Stimulated activated CD8-positive, alpha-beta memory T cell treated with anti-CD3 and anti-CD28 coated beads, Interleukin-7, amount 100 ng/mL, for 24 hours (primary cell): ENCODE results near the gene SKI.
"Not testable (repeated sequence)": the region's sequence is repeated elsewhere in the genome, so short reads cannot be mapped to it uniquely, and the experiment has no call there.

Source experiments
- DNase-seq: peaks from one replicate; pipeline ENCODE4 v3.0.0-alpha.2; 2020; ENCODE audit warnings: low read depth

Gene SKI

DNA sequence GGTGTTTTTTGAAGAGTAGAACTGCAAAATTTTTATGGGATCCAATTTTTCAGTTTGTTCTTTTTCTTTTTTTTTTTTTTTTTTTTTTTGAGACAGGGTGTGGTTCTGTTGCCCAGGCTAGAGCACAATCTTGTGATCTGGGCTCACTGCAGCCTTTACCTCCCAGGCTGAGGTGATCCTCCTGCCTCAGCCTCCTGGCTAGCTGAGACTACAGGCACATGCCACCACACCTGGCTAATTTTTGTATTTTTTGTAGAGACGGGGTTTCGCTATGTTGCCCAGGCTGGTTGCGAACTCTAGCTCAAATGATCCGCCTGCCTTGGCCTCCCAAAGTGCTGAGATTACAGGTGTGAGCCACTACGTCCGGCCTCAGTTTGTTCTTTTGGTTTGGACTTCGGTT, 32.4 kb downstream of the SKI start:
- not testable (repeated sequence) for DNase-seq

DNA sequence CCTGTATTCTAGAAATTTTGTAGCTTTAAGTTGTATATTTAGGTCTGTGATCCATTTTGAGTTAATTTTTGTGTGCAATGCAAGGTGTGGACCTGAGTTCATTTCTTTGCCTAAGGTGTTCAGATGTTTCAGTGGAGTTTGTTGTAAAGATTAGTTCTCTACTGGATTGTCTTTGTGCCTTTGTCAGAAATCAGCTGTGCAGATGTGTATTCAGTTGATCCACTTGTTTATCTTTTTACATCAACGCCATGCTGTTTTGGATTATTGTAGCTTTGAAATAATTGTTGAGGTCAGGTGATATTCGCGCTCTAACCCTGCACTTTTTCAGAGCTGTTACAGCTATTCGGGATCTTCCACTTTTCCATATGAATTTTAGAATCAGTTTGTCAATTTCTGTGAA, 32.8 kb downstream of the SKI start:
- no peak for DNase-seq

DNA sequence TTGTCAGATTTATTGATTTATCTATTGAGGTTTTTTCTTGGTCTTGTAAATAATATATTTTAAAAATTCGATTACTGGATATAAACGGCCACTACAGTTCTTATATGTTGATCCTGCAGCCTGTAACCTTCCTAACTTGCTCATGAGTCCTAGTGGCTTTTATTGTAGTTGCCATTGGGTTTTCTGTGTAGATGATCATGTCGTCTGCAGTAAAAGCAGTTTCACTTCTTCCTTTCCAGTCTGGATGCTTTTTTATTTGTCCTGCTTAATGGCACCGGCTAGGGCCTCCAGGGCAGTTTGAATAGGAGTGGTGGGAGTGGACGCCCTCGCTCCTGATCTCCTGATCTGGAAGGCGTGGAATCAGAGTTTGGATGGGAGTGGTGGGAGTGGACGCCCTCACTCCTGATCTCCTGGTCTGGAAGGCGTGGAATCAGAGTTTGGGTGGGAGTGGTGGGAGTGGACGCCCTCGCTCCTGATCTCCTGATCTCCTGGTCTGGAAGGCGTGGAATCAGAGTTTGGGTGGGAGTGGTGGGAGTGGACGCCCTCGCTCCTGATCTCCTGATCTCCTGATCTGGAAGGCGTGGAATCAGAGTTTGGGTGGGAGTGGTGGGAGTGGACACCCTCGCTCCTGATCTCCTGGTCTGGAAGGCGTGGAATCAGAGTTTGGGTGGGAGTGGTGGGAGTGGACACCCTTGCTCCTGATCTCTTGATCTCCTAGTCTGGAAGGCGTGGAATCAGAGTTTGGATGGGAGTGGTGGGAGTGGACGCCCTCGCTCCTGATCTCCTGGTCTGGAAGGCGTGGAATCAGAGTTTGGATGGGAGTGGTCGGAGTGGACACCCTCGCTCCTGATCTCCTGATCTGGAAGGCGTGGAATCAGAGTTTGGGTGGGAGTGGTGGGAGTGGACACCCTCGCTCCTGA, 33.6 kb downstream of the SKI start:
- not testable (repeated sequence) for DNase-seq

DNA sequence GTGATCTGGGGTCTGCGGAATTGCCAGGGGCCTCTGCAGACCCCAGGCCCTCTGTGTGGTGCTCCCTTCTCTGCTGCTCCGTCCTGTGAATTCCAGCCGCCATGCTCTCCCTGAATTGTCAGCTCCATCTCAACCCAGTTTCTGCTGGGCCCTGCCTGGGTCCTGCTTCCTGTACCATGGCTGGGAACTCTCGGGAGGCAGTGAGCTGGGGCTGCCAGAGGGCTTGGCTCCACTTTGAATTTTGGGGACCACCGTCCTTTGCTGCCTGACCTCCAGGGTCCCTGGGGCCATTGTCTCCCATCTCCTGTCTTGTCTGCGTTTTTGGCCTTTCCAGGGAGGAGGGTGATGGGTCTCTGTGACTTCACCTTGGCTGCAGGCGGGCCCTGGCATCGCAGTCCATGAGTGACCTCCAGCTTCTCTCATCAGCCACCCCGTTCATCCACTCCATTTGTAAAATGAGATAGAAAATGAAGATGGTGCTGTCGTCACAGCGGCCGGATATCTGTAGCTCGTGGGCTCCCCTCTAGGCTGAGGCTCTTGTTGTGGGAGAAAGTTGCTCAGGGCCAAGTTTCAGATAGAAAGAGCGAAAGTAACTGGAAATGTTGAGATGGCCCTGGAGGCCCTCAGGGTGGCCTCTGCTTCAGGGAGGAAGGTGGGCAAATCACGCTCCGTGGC, 38.3 kb downstream of the SKI start:
- DNase-seq: no peak

DNA sequence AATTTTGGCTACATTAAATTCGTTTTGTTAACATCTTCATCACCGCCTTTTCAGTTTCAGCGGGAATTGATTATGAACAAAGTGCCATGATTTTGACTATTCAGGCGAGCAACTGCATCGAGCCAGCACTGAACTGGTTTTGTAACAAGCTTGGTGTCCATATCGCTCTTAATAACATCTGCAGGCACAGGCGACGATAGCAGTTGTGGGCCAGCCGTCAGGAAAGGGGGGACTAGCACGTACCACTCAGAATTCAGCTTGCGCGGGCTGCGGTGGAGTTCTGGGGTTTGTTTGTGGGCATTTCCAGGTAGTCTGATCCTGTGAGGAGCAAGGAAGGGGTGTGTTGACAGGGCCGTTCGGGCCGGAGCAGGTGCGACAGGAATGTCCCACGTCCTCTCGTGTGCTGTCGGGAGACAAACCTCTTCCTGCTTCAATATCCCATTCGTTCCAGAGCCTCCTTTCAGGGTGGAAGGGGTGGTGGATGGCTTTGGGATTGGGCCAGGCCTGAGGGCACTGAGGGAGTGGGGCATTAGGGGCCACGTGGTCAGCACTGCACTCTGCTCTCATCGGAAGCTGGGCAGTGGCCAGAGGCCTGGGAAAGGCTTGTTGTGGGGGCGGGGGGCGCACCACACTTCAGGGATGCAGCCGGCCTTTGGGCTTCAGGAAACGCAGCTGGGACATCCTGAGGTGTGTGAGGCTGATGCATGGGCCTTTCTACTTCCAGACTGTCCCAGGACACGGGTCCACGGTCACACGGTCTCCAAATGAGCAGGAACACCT, 39.1 kb downstream of the SKI start:
- no peak for DNase-seq

DNA sequence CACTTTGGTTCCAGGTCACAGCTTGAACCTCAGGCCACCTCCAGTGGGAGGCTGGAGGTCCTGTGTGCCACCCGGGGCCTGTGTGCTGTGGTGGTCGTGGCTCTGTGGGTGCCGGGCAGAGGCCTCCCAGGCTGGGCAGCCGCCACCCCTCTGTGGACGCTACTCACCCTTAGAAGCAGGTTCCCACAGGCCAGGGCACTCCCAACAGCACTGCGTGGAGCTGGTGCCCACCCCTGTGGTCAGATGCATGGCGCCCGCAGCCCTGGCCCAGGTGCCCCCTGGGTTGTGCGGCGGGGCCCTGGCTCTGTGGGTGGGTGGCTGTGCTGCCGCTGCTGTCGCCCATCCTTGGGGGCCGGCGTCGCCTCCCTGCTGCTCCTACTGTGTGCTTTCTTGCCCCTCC, 39.7 kb downstream of the SKI start:
- DNase-seq: no peak

DNA sequence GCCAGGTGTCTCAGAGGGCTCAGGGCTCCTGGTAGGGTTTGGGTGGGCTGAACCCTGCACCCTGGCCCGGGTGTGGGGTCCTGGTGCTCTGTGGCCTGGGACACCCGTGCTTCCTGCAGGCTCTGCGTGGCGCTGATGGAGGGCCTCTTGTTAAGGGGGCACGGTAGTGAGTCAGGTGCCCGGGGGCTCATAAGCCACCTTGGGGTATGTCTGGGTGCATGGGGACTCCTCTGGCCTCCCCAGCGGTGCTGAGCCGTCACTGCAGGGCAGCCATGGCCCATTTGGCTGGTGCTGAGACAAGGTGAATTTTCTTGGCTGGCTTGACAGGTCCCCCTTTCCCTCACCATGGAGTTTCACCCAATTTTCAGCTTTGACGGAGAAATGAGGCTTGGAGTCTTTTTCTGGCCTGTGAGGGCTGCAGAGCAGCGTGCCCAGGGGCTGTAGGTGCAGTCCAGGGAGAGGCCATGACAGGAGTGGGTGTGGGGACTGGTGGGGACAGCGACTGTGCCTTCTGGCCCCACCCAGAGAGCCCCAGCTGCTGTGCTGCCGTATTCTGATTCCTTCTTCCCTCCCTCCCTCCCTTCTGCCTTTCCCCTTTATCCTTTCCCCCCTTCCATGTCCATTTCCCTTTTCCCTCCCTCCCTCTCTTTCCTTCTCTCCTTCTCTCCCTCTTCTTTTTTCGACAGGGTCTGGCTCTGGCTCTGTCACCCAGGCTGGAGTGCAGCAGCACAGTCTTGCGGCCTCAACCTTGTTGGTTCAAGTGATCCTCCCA, 40.4 kb downstream of the SKI start:
- DNase-seq: no peak

DNA sequence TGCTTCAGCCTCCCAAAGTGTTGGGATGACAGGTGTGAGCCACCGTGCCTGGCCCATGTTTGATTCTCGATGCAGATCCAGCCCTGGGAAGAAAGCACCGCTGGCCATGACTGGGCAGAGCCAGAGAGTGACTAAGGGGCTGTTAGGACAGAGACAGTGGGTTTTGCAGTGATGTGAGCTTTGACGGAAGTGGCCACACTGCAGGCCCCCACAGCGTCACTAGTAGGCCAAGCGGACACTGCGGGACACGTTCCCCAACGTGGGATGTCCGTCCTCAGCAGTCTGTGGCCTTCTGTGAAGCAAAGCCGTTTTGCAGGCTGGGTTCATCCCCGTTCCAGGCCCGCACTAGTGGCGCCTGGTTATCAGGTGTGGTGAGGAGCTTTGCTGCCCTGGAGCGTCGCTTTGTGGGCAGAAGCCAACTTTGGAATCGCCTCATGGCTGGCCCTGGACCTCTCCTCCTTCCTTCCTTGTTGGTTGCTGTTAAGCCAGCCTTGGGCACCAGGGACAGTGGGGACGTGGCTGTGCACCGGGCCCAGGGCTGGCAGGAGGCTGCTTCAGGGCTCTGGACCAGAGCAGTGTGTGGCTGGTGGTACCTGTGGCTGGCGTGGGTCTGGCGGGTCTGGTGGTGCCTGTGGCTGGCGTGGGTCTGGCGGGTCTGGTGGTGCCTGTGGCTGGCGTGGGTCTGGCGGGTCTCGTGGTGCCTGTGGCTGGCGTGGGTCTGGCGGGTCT, 41.2 kb downstream of the SKI start:
- no peak for DNase-seq

DNA sequence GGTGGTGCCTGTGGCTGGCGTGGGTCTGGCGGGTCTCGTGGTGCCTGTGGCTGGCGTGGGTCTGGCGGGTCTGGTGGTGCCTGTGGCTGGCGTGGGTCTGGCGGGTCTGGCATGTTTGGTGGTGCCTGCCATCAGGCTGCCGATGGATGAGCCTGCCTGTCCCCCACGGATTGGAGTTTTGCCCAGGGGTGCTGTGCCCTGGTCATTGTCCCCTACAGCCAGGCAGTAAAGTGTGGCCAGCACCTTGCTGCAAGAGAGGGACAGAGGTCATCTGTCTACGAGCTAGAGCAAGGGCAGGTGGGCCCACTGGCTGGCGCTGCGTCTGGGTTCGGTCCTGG, 41.8 kb downstream of the SKI start:
- no peak for DNase-seq

DNA sequence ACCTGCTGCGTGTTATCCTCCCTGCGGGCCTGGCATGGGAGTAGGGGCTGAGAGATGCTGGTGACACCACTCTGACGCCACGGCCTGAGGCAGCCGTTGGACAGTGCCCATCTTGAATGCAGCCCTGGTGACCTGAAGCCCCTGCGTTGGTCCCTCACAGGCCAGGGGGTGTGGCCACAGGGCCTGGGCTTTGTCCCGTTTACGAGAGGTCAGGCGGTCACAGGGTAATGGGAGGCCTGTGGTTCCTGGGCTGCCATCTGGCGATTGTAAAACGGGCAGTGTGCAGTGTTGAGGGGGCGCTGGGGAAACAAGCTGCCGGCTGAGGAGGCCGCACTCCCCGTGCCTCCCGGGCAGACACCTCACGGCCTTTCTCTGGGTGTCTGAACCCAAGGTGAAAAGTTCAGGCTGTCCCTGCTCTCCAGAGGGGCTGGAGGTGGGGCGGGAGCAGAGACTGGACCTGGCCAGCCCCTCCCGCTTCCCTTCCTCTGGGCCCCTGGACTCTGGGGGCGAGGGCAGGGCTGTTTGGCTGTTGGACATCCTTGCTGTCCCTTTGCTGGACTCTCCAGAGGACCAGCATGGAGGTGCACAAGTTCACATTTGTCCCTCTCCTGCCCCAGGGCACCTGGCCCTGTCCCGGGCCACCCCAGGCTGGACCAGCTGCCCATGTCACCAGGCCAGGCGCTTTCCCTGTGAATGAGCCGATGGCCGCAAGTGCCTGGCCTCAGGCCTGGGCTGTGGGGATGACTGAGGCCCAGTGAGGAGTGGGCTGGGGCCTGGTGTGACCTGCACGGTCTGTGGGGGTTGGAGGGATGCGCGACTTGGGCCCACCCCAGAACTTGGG, 42.4 kb downstream of the SKI start:
- DNase-seq: no peak

DNA sequence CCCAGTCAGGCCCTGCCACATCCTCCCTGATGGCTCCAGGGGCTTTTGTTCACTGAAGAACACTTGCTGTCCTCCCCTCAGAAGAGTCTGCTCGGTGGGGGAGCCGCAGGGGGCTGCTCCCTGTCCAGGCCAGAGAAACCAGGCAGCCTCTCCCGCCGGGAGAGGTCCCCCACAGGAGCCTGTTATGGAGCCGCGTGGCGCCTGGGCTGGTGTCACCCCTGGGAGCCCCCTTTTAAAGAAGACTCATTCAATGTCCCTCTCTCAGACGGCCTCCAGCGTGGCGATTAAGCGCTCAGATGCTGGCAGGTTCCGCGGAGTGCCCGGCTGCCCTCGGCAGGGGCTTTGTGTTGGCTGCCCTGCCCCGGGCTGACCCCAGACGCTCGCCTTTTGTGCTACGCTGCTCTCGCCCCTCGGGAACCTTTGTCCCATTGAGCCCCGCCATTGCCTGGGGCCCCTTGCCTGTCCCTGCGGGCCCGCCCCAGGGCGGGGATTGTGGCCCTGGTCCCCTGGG, 43.1 kb downstream of the SKI start:
- DNase-seq: no peak

DNA sequence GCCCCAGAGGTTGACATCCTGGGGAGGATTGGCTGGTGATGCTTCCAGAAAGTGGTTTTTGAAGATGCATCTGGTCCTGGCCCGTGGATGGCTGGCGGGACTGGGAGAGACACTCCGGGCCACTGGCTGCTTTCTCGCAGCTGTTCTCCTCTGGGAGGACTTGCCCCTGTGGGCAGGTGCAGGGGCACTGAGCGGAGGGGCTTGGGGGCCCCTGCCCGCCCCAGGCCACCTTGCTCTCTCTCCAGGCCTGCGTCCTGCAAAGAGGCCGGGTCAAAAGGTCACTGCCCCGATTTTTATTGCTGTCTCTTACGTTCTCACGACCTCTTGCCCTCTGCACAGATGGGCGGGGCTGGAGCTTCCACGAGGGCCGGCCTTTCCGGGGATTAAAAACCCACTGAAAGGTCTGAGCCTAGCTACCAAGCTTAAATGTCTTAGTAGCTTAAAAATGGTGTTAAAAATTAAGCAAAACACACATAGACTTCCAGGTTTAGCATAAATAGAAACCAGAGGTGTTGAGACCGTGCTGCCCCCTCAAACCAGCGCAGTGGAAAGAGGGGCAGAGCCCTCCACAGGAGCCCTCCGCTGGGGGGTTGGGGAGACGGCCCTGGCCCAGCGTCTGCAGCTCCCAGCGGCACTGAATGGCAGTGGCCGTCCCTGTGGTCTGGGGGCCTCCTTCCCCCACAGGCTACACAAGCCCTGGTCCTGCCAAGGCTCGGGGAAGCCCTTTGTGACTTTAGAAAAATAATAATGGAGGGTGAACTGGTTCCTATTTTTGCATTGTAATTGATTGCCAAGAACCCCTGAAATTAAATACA, 43.9 kb downstream of the SKI start:
- no peak for DNase-seq

DNA sequence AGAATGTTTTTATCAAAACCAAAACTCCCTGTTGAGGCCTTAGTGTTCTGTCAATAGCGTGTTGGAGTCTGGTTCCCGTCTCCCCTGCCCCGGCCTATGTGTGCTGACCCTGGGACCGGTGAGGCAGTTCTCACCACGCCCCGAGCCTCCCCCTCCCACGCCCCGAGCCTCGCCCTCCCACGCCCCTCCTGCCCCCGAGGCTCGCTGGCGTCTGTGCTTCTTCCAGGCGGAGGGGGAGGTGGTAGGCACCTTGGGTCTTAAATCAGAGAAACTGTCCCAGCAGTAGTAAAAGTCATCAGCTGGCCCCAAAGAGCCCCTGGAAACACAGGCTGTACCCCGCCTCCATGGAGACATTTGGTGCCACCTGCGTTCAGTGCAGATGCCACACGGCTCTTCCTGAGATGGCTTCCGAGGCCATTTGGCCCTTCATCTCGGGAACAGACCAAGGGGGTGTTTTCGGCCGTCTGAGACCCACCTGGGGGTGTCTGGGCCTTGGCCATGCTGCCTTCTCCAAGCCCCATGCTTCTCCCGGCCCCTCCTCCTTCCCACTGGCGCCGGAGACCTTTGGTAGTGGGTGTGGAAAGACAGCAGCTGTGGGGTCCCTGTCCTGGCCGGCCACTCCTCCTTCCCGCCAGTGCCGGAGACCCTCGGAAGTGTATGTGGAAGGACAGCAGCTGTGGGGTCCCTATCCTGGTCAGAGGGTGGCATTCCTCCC, 44.7 kb downstream of the SKI start:
- no peak for DNase-seq

DNA sequence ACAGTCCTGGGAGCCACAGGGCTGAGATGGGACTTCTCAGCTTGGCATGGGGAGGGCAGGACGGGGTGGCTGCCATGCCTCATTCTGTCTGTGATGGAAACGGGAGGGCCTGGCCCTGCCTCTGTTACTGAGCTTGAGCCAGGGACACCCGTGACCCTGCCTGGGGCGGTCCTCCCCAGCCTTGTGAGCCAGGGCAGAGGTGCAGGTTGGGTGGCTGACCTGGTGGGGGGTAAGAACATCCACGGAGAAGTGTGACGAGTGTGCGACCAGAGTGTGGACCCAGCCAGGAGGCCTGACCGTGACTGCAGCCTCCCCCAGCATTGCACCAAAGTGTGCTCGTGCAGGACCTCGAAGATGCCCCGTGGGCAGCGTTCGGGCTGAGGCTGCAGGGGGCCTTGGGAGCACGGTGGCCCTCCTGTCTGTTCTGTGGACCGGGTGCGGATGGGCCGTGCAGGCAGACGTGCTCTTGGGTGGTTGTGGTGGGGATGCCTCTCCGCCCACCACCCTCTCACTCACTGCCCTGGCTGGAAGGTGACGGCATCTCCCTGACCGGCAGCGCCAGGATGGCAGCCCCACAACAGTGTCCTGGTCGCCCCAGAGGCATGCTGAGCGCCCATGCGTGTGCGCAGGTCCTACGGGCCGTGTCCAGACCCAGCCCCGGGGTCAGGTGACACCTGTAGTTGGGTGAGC, 45.4 kb downstream of the SKI start:
- no peak for DNase-seq

DNA sequence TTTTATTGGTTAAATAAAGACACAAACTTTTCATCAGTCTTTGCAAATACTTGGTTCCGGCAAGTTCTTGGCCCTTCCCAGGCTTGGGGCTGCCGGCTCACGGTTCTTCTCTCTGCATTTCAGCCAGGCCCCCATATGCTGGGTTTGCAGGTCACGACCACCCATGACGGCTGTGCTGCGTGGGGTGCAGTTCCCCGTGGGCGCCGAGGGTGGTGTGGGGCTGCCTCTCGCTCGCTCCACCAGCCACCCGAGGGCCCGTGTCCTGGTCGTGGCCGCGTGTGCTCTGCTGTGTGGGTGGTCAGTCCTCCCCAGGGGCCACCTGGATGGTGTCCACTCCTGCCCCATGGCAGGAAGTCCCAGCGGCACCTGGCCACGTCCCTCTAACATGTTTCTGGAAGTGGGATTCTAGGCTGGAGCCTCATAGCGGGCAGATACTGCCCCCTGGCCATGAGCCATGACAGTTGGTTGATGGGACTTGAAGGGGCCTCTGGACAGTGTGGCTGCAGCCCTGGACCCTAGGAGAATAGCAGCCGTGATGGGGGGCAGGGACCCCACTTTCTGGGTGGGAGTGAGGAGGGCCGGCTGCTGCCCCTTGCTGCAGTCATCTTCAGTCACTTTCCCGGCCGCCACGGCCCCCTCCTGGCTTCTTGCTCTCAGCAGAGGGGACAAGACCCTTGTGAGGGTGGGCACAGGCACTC, 46.3 kb downstream of the SKI start:
- no peak for DNase-seq

DNA sequence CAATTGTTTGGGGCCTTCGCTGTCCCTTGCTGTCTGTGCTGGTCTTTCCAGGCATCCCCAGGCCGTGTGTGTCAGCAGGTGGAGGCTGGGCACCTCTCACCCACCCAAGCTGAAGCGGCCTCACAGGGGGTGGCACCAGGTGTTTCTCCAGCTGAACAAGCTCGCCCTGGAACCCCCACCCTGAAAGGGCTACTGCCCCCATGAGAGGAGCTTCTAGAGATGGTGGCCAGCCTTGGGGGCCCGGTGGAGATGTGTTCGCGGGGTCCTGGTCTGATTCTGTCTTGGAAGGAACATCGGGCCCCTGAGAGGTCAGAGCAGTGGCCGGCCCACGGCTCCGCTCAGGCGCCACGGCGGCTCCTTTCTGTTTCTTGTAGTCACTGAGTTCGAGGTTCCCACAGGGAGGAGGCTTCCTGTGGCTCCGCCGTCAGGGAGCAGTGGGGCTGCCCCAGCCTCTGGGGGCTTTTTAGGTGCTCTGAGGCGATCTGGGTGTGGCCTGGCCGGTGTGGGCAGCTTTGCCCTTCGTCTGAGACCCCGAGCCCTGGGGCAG, 46.9 kb downstream of the SKI start:
- DNase-seq: no peak
